Right lobe of liver (tissue), 6 donors: Measurements from ENCODE around the gene TSPAN33. TPM values are rescaled to one million over a fixed set of nuclear protein-coding genes. Genes with fewer than 3 reads are reported as not detected.
"Not testable (repeated sequence)": the region's sequence is repeated elsewhere in the genome, so short reads cannot be mapped to it uniquely, and the experiment has no call there.

Source experiments
- ATAC-seq, 4 donors: fragments of 200-7000 bp; cut with Tn5 transposase; one replicate each; pipeline ENCODE4 v1.9.1; 2020; ENCODE audit warnings: mild to moderate bottlenecking in 4 of 4, moderate library complexity in 4 of 4
- DNase-seq, 3 donors: peaks; one replicate each; pipeline ENCODE4 v3.0.0-alpha.2; 2020
- H3K27ac ChIP-seq, 3 donors: fragments of 200-600 bp; one replicate each; pipeline ENCODE4 v1.8.0; 2022
- H3K27me3 ChIP-seq, 2 donors: fragments of 200-600 bp; one replicate each; pipeline ENCODE4 v1.8.0; 2022
- H3K36me3 ChIP-seq, 4 donors: fragments of 200-600 bp; sonication (generic) in 1 of 4; one replicate each; pipeline versions ENCODE4 v1.5.1 to v1.8.0; 2017 to 2022; ENCODE audit warnings: control low read depth in 1 of 4
- H3K4me1 ChIP-seq, 4 donors: fragments of 200-600 bp; sonication (generic) in 1 of 4; one replicate each; pipeline versions ENCODE4 v1.5.1 to v1.8.0; 2017 to 2022; ENCODE audit warnings: control low read depth in 1 of 4
- H3K4me3 ChIP-seq, 3 donors: fragments of 200-600 bp; one replicate each; pipeline ENCODE4 v1.8.0; 2022
- H3K9me3 ChIP-seq, 4 donors: fragments of 200-600 bp; sonication (generic) in 1 of 4; one replicate each; pipeline versions ENCODE4 v1.5.1 to v1.8.0; 2017 to 2022; ENCODE audit warnings: control low read depth in 1 of 4
- CTCF ChIP-seq, 4 donors: fragments of 200-600 bp in 3 of 4; fragments of 450-650 bp in 1 of 4; IDR thresholded peaks; one replicate each; pipeline versions ENCODE4 v1.5.1 to v1.8.0; 2016 to 2022; ENCODE audit warnings: antibody characterized with exemption in 4 of 4, mild to moderate bottlenecking in 2 of 4
- POLR2A ChIP-seq: fragments of 450-650 bp; IDR thresholded peaks from one replicate; pipeline ENCODE4 v1.6.1; 2017; ENCODE audit warnings: antibody characterized with exemption, mild to moderate bottlenecking
- WGBS: methylation state at CpG from one replicate; pipeline ENCODE4 v1.1.6; 2018; ENCODE audit warnings: low coverage, low lambda C conversion rate; ENCODE audit not compliant: insufficient coverage; ENCODE audit errors: missing lambda C conversion rate; 5-methylcytosine and 5-hydroxymethylcytosine counted together
- intact Hi-C, 2 donors: fragments of 100-400 bp; cut with DNase I; formaldehyde crosslinking; loops; one replicate each; pipeline versions ENCODE4 v1.11.2 to v1.14.1; 2022
- total RNA-seq, 6 experiments: library from RNA; depleted of rRNA in 2 of 6; stranded (reverse); fragments of >200 nt in 2 of 6; fragmentation: NEBNext Ultra II Directional in 3 of 6; extraction: Animal tissue kit (Norgen Biotek cat#: 25700) in 3 of 6; gene quantifications; one replicate each; pipeline versions ENCODE4 v1.1.0 to v1.2.4, GENCODE V29; 2016 to 2023
- donor health status: DM: no; HTN: yes; CAD: no.
- donor health status: DM: no; HTN: no; CAD: no.
- donor health status: DM: no; HTN: no; CAD: no.
- donor health status: DM: no; HTN: yes; CAD: no.
- donor health status: DM: no; HTN: yes; CAD: no.

The TSPAN33 gene
- total RNA-seq, 6 experiments from 2014 or later = 9.0 to 34.1 (median 23.2) TPM

GRCh38 chr7:129169686-129170440 lies 25.4 kb downstream of the TSPAN33 start:
- DNase-seq = no peak
- peak; percentile 24 to 47 (median 32) for ATAC-seq

GRCh38 chr7:129170441-129171021 lies 26.0 kb downstream of the TSPAN33 start:
- Histone ChIP-seq H3K9me3 (no peaks in the 10 kb centered on the region), H3K4me1 (no peaks in the 10 kb centered on the region), H3K27ac (no peak overlapping the region), H3K27me3 (no peaks in the 10 kb centered on the region), H3K36me3 (no peaks in the 10 kb centered on the region), H3K4me3 (no peak overlapping the region)
- DNase-seq (no peak), ATAC-seq (no peak)
- 97% methylated on average over 10 of the region's 11 CpGs for WGBS
- intact Hi-C loops = no loop called here
- TF ChIP-seq POLR2A (no peak), CTCF (IDR thresholded peaks at IDR 0.05) (no peak)

More at GRCh38 chr7:129169686-129170440, 25.4 kb downstream of the TSPAN33 start:
- no peaks in the 10 kb centered on the region for H3K36me3 ChIP-seq
- intact Hi-C loops = no loop called here
- no peaks in the 10 kb centered on the region for H3K27me3 ChIP-seq
- 56% methylated on average over 11 of the region's 16 CpGs for WGBS
- no peaks in the 10 kb centered on the region for H3K4me1 ChIP-seq
- TF ChIP-seq POLR2A = no peak
- no peak for TF ChIP-seq CTCF (IDR thresholded peaks at IDR 0.05)
- no peak overlapping the region for H3K27ac ChIP-seq
- peak overlapping the region; percentile 47 to 60 (median 49) for H3K4me3 ChIP-seq
- H3K9me3 ChIP-seq = no peaks in the 10 kb centered on the region

GRCh38 chr7:129173861-129174260 lies 29.4 kb downstream of the TSPAN33 start:
- H3K4me1 ChIP-seq, H3K27ac ChIP-seq, H3K27me3 ChIP-seq, intact Hi-C loops, H3K4me3 ChIP-seq, H3K9me3 ChIP-seq, DNase-seq, H3K36me3 ChIP-seq, ATAC-seq: not testable (repeated sequence)
- WGBS = 95% methylated on average over 6 of the region's 7 CpGs

GRCh38 chr7:129176916-129177710 lies 32.6 kb downstream of the TSPAN33 start:
- intact Hi-C loops = no loop called here
- no peak for TF ChIP-seq CTCF (IDR thresholded peaks at IDR 0.05)
- no peak for TF ChIP-seq POLR2A
- Histone ChIP-seq H3K9me3 (no peaks in the 10 kb centered on the region), H3K27me3 (no peaks in the 10 kb centered on the region), H3K4me1 (no peaks in the 10 kb centered on the region), H3K27ac (no peak overlapping the region), H3K36me3 (no peaks in the 10 kb centered on the region), H3K4me3 (no peak overlapping the region)
- DNase-seq (no peak), ATAC-seq (no peak)
- WGBS = 63% methylated on average over 11 of the region's 11 CpGs
